ENCODE results near the gene NR2C1. TPM values are rescaled to one million over a fixed set of nuclear protein-coding genes. Genes with fewer than 3 reads are reported as not detected.

The NR2C1 gene
- total and polyA plus RNA-seq, 9 of the 15 experiments (the other 6 are each of a cell fraction or from before 2014, with no cell fraction given) = 8.5 to 42.4 (median 35.6) TPM

GRCh38 chr12:95083471-95083870 is 10.1 kb upstream of the NR2C1 start (continued):
- TF ChIP-seq JUND (IDR thresholded peaks at IDR 0.05; ENCODE audit: borderline replicate concordance, low read depth, low read length) (no peak), JUND (tag; IDR thresholded peaks at IDR 0.05; ENCODE audit: borderline replicate concordance, low read depth, low read length) (no peak), ATF6 (CRISPR knock-in tag; IDR thresholded peaks at IDR 0.05) (no peak)

- H3K79me2 ChIP-seq (ENCODE audit: control insufficient read depth, insufficient read depth, low read length) = peaks cover 9% of the 10 kb centered on the region
- H3K36me3 ChIP-seq (ENCODE audit: control insufficient read depth, insufficient read depth, low read length) = no peaks in the 10 kb centered on the region
- no peak overlapping the region for H3K27ac ChIP-seq (ENCODE audit: extremely low read depth, low read depth, low read length)
- ChIA-PET CTCF (ENCODE audit: low intra/inter-chr PET ratio) (no interaction called here), POLR2A (interaction anchor here (0.6 kb wide), 1 partner anchor 92 kb away, joined by 4 read pairs; no protein-coding TSS in a partner anchor)
- 51% methylated on average over 4 of the region's 4 CpGs for WGBS (ENCODE audit: insufficient coverage, low coverage, missing lambda C conversion rate)
- H4K20me1 ChIP-seq (replicated peaks; ENCODE audit: control insufficient read depth, insufficient read depth, low read length) = no peaks in the 10 kb centered on the region
- BruUV-seq (replicated peaks) = no TSS peak
- in situ Hi-C loops (cut with MboI) = no loop called here
- no peaks in the 10 kb centered on the region for H3K9me3 ChIP-seq (replicated peaks; ENCODE audit: control insufficient read depth, insufficient read depth, low read depth, low read length)
- no peak overlapping the region for H2AFZ ChIP-seq (ENCODE audit: low read depth, low read length)
- peaks cover 6 to 7% of the 10 kb centered on the region in 2 experiments; a peak in 4 of 5 replicates for H3K4me1 ChIP-seq (replicated peaks in 1 of 2; ENCODE audit: control insufficient read depth in 2 of 2, insufficient read depth in 2 of 2, low read length in 2 of 2)
- intact Hi-C loops (cut with micrococcal nuclease) = no loop called here
- no peaks in the 10 kb centered on the region for H3K27me3 ChIP-seq (ENCODE audit: control insufficient read depth in 2 of 2, insufficient read depth in 2 of 2, low read length in 2 of 2)
- DNase-seq (ENCODE audit: extremely low read depth in 1 of 4, low spot score in 3 of 4) (no peak), FAIRE-seq (no peak), ATAC-seq (no peak)
- H3K4me2 ChIP-seq (ENCODE audit: insufficient read depth, low read length) = no peak overlapping the region
- H3K4me3 ChIP-seq = no peak overlapping the region
- H3K9ac ChIP-seq (ENCODE audit: insufficient read depth in 1 of 2, low read depth in 2 of 2, low read length in 2 of 2) = no peak overlapping the region
- H3K9me1 ChIP-seq (ENCODE audit: control insufficient read depth, insufficient read depth, low read length) = no peaks in the 10 kb centered on the region
- TF ChIP-seq SREBF2 (CRISPR knock-in tag; IDR thresholded peaks at IDR 0.05) (no peak), PATZ1 (CRISPR knock-in tag; IDR thresholded peaks at IDR 0.05; ENCODE audit: borderline replicate concordance) (no peak), HES1 (IDR thresholded peaks at IDR 0.05; ENCODE audit: low read depth) (no peak), PHF21A (IDR thresholded peaks at IDR 0.05; ENCODE audit: borderline replicate concordance, low read depth) (no peak), E2F3 (CRISPR knock-in tag; IDR thresholded peaks at IDR 0.05) (no peak), RCOR1 (IDR thresholded peaks at IDR 0.05; ENCODE audit: borderline replicate concordance in 1 of 2, low read depth in 2 of 2, low read length in 2 of 2) (no peak), XRCC3 (IDR thresholded peaks at IDR 0.05) (no peak), MCM2 (IDR thresholded peaks at IDR 0.05; ENCODE audit: low read depth) (no peak), RB1 (IDR thresholded peaks at IDR 0.05; ENCODE audit: low read depth) (no peak), KLF6 (CRISPR knock-in tag; IDR thresholded peaks at IDR 0.05; ENCODE audit: borderline replicate concordance) (no peak), ZBTB43 (CRISPR knock-in tag; IDR thresholded peaks at IDR 0.05) (no peak)
Measured at GRCh38 chr12:95077341-95077740, 3.9 kb upstream of the NR2C1 start.

All from K562 (cell line).